22Rv1 (cell line): Measurements from ENCODE around the gene AHCYL1.

Experiments
- ZFX ChIP-seq: fragments of 450-650 bp; IDR thresholded peaks from 2 replicates; pipeline ENCODE4 v1.6.1; 2017; ENCODE audit warnings: antibody characterized with exemption, borderline replicate concordance
- TF ChIP-seq, protein P1 (sequence below): fragments of 450-650 bp; IDR thresholded peaks from 2 replicates; pipeline ENCODE4 v1.5.1; 2017; ENCODE audit warnings: mild to moderate bottlenecking

DNA sequence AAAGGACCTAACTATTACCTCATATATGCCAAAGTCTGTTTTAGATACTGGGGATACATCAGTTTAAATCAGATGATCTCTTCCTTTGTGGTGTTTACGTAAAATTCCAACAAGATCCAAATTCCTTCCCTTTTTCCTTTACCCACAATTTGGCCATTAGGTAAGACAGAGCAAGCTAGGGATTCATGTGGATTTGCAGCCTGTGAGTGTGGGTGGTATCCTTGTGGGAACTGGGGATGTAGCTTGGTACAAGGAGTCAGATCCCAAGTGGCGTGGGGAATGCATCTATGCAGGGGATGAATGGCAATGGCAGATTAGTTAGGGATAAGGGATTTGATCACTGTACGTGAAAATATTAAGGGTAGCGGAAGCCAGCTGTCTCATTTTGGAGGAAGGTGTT lies 40.0 kb downstream of the AHCYL1 start:
- TF ChIP-seq, protein P1, sequence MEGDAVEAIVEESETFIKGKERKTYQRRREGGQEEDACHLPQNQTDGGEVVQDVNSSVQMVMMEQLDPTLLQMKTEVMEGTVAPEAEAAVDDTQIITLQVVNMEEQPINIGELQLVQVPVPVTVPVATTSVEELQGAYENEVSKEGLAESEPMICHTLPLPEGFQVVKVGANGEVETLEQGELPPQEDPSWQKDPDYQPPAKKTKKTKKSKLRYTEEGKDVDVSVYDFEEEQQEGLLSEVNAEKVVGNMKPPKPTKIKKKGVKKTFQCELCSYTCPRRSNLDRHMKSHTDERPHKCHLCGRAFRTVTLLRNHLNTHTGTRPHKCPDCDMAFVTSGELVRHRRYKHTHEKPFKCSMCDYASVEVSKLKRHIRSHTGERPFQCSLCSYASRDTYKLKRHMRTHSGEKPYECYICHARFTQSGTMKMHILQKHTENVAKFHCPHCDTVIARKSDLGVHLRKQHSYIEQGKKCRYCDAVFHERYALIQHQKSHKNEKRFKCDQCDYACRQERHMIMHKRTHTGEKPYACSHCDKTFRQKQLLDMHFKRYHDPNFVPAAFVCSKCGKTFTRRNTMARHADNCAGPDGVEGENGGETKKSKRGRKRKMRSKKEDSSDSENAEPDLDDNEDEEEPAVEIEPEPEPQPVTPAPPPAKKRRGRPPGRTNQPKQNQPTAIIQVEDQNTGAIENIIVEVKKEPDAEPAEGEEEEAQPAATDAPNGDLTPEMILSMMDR = no peak
- TF ChIP-seq ZFX = no peak
